ENCODE measurements around the gene CKS1B. TPM values are rescaled to one million over a fixed set of nuclear protein-coding genes. Genes with fewer than 3 reads are reported as not detected.
"Not testable (repeated sequence)": the region's sequence is repeated elsewhere in the genome, so short reads cannot be mapped to it uniquely, and the experiment has no call there.

Gene CKS1B
- total RNA-seq, 1 donor from 2014 or later = 72.4 TPM

DNA sequence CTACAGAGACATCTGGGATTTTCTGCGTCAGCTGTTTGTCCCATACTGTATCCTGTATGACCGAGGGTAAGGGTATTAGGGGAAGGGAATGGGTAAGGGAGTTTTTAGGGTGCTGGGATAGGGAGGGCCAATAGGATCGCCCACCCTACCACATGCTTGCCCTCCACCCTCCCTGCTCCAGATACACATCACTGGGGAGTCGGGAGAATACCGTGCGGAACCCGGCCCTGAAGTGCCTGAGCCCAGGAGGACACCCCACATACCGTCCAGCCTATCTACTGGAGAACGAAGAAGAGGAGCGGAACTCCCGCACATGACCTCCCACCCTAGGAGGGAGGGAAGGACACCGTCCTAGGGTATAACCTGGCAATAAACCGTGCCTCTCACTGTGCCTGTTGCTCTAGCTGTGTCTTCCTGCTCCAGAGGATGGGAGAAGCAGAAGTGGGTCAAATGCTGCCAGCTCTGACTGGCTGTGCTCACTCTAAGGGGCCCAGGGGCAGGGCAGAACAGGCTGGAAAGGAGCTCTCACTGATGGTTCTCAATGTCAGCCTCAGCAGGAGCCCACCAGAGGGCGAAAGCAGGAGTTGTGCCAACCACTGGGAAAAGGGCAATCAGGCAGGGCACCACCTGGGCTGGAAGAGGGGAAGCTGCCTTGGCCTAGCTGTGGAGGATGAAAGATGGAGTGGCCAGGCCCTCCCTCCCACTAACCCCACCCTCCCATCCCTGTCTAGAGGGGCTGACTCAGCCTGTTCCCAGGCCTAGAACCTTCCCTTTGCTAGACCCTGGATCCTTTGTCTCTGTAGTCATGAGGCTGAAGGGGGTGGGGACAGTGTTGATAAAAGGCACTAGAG is 18.5 kb downstream of the CKS1B start:
- no peak for DNase-seq (ENCODE audit: low read depth)

GRCh38 chr1:154993572-154994268 is 19.2 kb downstream of the CKS1B start, which contains the start of gene LENEP:
TSS of gene LENEP (plus strand) at chr1:154993586. CDS start at chr1:154993608, 22 bp downstream.
- DNase-seq (ENCODE audit: low read depth) = no peak
- TF ChIP-seq, protein P1, sequence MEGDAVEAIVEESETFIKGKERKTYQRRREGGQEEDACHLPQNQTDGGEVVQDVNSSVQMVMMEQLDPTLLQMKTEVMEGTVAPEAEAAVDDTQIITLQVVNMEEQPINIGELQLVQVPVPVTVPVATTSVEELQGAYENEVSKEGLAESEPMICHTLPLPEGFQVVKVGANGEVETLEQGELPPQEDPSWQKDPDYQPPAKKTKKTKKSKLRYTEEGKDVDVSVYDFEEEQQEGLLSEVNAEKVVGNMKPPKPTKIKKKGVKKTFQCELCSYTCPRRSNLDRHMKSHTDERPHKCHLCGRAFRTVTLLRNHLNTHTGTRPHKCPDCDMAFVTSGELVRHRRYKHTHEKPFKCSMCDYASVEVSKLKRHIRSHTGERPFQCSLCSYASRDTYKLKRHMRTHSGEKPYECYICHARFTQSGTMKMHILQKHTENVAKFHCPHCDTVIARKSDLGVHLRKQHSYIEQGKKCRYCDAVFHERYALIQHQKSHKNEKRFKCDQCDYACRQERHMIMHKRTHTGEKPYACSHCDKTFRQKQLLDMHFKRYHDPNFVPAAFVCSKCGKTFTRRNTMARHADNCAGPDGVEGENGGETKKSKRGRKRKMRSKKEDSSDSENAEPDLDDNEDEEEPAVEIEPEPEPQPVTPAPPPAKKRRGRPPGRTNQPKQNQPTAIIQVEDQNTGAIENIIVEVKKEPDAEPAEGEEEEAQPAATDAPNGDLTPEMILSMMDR (IDR thresholded peaks at IDR 0.05; ENCODE audit: insufficient read depth, low read length, poor library complexity, severe bottlenecking) = no peak
- H3K36me3 ChIP-seq (ENCODE audit: control insufficient read depth, insufficient read depth, low read length) = no peaks in the 10 kb centered on the region
- no peaks in the 10 kb centered on the region for H3K27me3 ChIP-seq (ENCODE audit: control insufficient read depth, insufficient read depth, low read length)
- no peak within 1 kb of the TSS for H3K4me3 ChIP-seq (ENCODE audit: low read depth, low read length)

More for the DNA sequence above, 18.5 kb downstream of the CKS1B start:
- peaks cover under 1% of the 10 kb centered on the region for H3K36me3 ChIP-seq (ENCODE audit: control insufficient read depth, insufficient read depth, low read length)
- TF ChIP-seq, protein P1 (IDR thresholded peaks at IDR 0.05; ENCODE audit: insufficient read depth, low read length, poor library complexity, severe bottlenecking) = peak; percentile 36
- H3K27me3 ChIP-seq (ENCODE audit: control insufficient read depth, insufficient read depth, low read length) = no peaks in the 10 kb centered on the region
- no peak overlapping the region for H3K4me3 ChIP-seq (ENCODE audit: low read depth, low read length)

DNA sequence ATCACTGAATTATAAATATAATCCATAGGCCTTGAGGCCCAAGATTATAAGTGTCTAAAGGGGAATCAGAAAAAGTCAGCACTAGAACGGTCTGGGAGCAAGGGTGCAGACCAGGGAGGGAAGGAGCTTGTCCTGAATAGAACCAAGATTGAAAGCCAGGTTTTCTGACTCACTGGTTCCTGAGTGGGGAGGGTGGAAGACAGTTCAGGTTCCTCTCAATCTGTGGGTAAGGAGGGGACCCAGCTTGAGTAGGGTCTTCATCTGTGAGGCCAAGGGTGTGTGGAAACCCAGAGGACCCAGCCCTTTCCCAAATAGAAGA is 19.7 kb downstream of the CKS1B start:
- TF ChIP-seq, protein P1 (IDR thresholded peaks at IDR 0.05; ENCODE audit: insufficient read depth, low read length, poor library complexity, severe bottlenecking) = no peak
- H3K27me3 ChIP-seq (ENCODE audit: control insufficient read depth, insufficient read depth, low read length) = no peaks in the 10 kb centered on the region
- H3K36me3 ChIP-seq (ENCODE audit: control insufficient read depth, insufficient read depth, low read length) = no peaks in the 10 kb centered on the region
- no peak overlapping the region for H3K4me3 ChIP-seq (ENCODE audit: low read depth, low read length)
- no peak for DNase-seq (ENCODE audit: low read depth)

DNA sequence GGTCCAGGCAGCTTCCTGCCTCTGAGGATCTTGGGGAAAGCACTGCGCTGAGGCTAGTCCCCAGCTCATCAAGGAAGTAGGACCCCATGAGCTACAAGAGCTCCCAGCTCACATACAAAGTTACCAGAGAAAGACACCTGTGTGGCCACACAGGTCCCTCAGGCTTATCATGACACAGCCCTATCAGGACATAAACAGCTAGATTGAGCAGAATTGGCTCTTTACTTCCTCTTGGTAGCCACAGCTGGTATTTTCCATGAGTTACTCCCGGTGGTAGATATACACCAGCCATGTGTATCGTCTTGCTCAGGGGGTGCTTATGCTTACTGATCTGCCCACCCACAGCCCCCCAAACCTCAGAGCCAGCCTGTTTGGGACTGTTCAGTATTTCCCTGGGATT is 20.1 kb downstream of the CKS1B start:
- Histone ChIP-seq H3K27me3 (ENCODE audit: control insufficient read depth, insufficient read depth, low read length) (no peaks in the 10 kb centered on the region), H3K36me3 (ENCODE audit: control insufficient read depth, insufficient read depth, low read length) (no peaks in the 10 kb centered on the region), H3K4me3 (ENCODE audit: low read depth, low read length) (no peak overlapping the region)
- TF ChIP-seq, protein P1 (IDR thresholded peaks at IDR 0.05; ENCODE audit: insufficient read depth, low read length, poor library complexity, severe bottlenecking) = no peak
- DNase-seq (ENCODE audit: low read depth) = no peak

GRCh38 chr1:154995301-154995983 is 21.0 kb downstream of the CKS1B start:
- H3K36me3 ChIP-seq (ENCODE audit: control insufficient read depth, insufficient read depth, low read length); DNase-seq (ENCODE audit: low read depth); H3K4me3 ChIP-seq (ENCODE audit: low read depth, low read length); H3K27me3 ChIP-seq (ENCODE audit: control insufficient read depth, insufficient read depth, low read length): not testable (repeated sequence)
- TF ChIP-seq, protein P1 (IDR thresholded peaks at IDR 0.05; ENCODE audit: insufficient read depth, low read length, poor library complexity, severe bottlenecking) = peak; percentile 45
